Measurements from ENCODE around the gene MFAP4.

The MFAP4 gene

GRCh38 chr17:19363460-19364035 lies 23.4 kb downstream of the MFAP4 start:
- Histone ChIP-seq H3K4me1 (ENCODE audit: low read length) (no peaks in the 10 kb centered on the region), H3K36me3 (replicated peaks; ENCODE audit: low read depth, low read length) (no peaks in the 10 kb centered on the region), H3K27ac (ENCODE audit: low read length) (no peak overlapping the region), H4K20me1 (ENCODE audit: insufficient read depth, low read length) (no peaks in the 10 kb centered on the region), H2AFZ (ENCODE audit: low read depth, low read length) (no peak overlapping the region), H3K4me3 (ENCODE audit: low read length) (peak overlapping the region; percentile 87; the same call in 1 of the 2 replicates), H3K9me3 (ENCODE audit: insufficient read depth, low read length) (no peaks in the 10 kb centered on the region), H3K27me3 (ENCODE audit: low read depth, low read length) (no peaks in the 10 kb centered on the region), H3K4me2 (ENCODE audit: low read length) (peak overlapping the region; percentile 60), H3K9ac (ENCODE audit: low read length) (no peak overlapping the region), H3K79me2 (ENCODE audit: low read length) (no peaks in the 10 kb centered on the region)
- TF ChIP-seq, protein P1, sequence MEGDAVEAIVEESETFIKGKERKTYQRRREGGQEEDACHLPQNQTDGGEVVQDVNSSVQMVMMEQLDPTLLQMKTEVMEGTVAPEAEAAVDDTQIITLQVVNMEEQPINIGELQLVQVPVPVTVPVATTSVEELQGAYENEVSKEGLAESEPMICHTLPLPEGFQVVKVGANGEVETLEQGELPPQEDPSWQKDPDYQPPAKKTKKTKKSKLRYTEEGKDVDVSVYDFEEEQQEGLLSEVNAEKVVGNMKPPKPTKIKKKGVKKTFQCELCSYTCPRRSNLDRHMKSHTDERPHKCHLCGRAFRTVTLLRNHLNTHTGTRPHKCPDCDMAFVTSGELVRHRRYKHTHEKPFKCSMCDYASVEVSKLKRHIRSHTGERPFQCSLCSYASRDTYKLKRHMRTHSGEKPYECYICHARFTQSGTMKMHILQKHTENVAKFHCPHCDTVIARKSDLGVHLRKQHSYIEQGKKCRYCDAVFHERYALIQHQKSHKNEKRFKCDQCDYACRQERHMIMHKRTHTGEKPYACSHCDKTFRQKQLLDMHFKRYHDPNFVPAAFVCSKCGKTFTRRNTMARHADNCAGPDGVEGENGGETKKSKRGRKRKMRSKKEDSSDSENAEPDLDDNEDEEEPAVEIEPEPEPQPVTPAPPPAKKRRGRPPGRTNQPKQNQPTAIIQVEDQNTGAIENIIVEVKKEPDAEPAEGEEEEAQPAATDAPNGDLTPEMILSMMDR (IDR thresholded peaks at IDR 0.05; ENCODE audit: low read depth, low read length) = no peak
- no peak for TF ChIP-seq EZH2phosphoT487 (IDR thresholded peaks at IDR 0.05; ENCODE audit: low read depth)

DNA sequence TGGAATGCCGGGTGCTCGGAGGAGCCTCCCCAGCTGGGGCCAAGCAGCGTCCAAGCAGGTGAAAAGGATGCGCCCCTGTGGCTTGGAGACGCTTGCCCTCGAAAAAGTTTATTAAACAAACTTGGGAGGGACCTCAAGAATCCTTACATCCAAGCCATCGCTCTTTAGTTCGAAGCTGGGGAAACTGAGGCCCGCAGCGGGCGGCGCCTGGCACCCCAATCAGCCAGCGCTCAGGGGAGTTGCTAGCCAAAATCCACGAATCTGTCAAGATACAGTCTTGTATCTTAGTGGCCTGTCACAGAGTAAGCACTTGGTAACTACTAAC lies 23.9 kb downstream of the MFAP4 start:
- no peaks in the 10 kb centered on the region for H3K36me3 ChIP-seq (replicated peaks; ENCODE audit: low read depth, low read length)
- H3K4me3 ChIP-seq (ENCODE audit: low read length) = peak overlapping the region; percentile 87
- H2AFZ ChIP-seq (ENCODE audit: low read depth, low read length) = no peak overlapping the region
- no peaks in the 10 kb centered on the region for H3K27me3 ChIP-seq (ENCODE audit: low read depth, low read length)
- H3K9me3 ChIP-seq (ENCODE audit: insufficient read depth, low read length) = no peaks in the 10 kb centered on the region
- H4K20me1 ChIP-seq (ENCODE audit: insufficient read depth, low read length) = no peaks in the 10 kb centered on the region
- no peak overlapping the region for H3K9ac ChIP-seq (ENCODE audit: low read length)
- H3K4me1 ChIP-seq (ENCODE audit: low read length) = no peaks in the 10 kb centered on the region
- H3K4me2 ChIP-seq (ENCODE audit: low read length) = peak overlapping the region; percentile 60
- H3K27ac ChIP-seq (ENCODE audit: low read length) = no peak overlapping the region
- TF ChIP-seq, protein P1 (IDR thresholded peaks at IDR 0.05; ENCODE audit: low read depth, low read length) = no peak
- no peaks in the 10 kb centered on the region for H3K79me2 ChIP-seq (ENCODE audit: low read length)

GRCh38 chr17:19362277-19363113 lies 24.5 kb downstream of the MFAP4 start, which contains the start of gene B9D1:
B9D1 (minus strand) TSS chr17:19362723; CDS start chr17:19362569, 154 bp downstream.
- Histone ChIP-seq H3K27me3 (ENCODE audit: low read depth, low read length) (no peaks in the 10 kb centered on the region), H3K9me3 (ENCODE audit: insufficient read depth, low read length) (no peaks in the 10 kb centered on the region), H4K20me1 (ENCODE audit: insufficient read depth, low read length) (no peaks in the 10 kb centered on the region), H3K4me3 (ENCODE audit: low read length) (peak within 1 kb of the TSS; percentile 87), H3K36me3 (replicated peaks; ENCODE audit: low read depth, low read length) (no peaks in the 10 kb centered on the region), H3K4me2 (ENCODE audit: low read length) (peak within 1 kb of the TSS; percentile 65), H2AFZ (ENCODE audit: low read depth, low read length) (peak within 1 kb of the TSS; percentile 30; the same call in 1 of the 2 replicates), H3K9ac (ENCODE audit: low read length) (peak within 1 kb of the TSS; percentile 68), H3K4me1 (ENCODE audit: low read length) (no peaks in the 10 kb centered on the region), H3K27ac (ENCODE audit: low read length) (no peak within 1 kb of the TSS), H3K79me2 (ENCODE audit: low read length) (no peaks in the 10 kb centered on the region)
- TF ChIP-seq, protein P1 (IDR thresholded peaks at IDR 0.05; ENCODE audit: low read depth, low read length) = peak; percentile 63
- TF ChIP-seq EZH2phosphoT487 (IDR thresholded peaks at IDR 0.05; ENCODE audit: low read depth) = no peak

DNA sequence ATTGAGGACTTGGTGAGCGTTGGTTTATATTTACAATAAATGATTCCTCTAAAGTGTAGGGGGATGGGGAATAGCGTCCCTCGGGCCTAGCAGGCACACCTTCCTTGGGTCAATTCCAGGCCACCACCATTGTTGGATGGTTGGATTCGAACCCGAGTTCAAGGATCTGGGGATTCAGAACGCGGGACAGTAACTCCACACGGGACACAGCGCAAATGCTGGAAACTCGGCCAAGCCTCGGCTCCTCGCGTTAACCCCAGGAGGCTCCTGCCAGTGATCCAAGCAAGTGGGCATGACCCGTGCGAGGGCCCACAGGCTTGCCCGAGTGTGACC lies 25.1 kb downstream of the MFAP4 start:
- H3K4me1 ChIP-seq (ENCODE audit: low read length) = no peaks in the 10 kb centered on the region

More for the DNA sequence above, 25.1 kb downstream of the MFAP4 start:
- Histone ChIP-seq H2AFZ (ENCODE audit: low read depth, low read length) (no peak overlapping the region), H3K27ac (ENCODE audit: low read length) (no peak overlapping the region), H3K4me2 (ENCODE audit: low read length) (peak overlapping the region; percentile 65), H3K36me3 (replicated peaks; ENCODE audit: low read depth, low read length) (no peaks in the 10 kb centered on the region), H3K79me2 (ENCODE audit: low read length) (no peaks in the 10 kb centered on the region), H3K9me3 (ENCODE audit: insufficient read depth, low read length) (no peaks in the 10 kb centered on the region), H4K20me1 (ENCODE audit: insufficient read depth, low read length) (no peaks in the 10 kb centered on the region), H3K4me3 (ENCODE audit: low read length) (peak overlapping the region; percentile 87), H3K27me3 (ENCODE audit: low read depth, low read length) (no peaks in the 10 kb centered on the region), H3K9ac (ENCODE audit: low read length) (peak overlapping the region; percentile 68)
- TF ChIP-seq EZH2phosphoT487 (IDR thresholded peaks at IDR 0.05; ENCODE audit: low read depth) = no peak
- TF ChIP-seq, protein P1 (IDR thresholded peaks at IDR 0.05; ENCODE audit: low read depth, low read length) = no peak
